Hepatic stellate cell (primary cell): Measurements from ENCODE around the gene TIPARP.

ENCODE experiments used
- DNase-seq: peaks from one replicate; pipeline ENCODE4 v3.0.0; 2011; ENCODE audit warnings: low spot score

Gene TIPARP, protein sequence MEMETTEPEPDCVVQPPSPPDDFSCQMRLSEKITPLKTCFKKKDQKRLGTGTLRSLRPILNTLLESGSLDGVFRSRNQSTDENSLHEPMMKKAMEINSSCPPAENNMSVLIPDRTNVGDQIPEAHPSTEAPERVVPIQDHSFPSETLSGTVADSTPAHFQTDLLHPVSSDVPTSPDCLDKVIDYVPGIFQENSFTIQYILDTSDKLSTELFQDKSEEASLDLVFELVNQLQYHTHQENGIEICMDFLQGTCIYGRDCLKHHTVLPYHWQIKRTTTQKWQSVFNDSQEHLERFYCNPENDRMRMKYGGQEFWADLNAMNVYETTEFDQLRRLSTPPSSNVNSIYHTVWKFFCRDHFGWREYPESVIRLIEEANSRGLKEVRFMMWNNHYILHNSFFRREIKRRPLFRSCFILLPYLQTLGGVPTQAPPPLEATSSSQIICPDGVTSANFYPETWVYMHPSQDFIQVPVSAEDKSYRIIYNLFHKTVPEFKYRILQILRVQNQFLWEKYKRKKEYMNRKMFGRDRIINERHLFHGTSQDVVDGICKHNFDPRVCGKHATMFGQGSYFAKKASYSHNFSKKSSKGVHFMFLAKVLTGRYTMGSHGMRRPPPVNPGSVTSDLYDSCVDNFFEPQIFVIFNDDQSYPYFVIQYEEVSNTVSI

DNA sequence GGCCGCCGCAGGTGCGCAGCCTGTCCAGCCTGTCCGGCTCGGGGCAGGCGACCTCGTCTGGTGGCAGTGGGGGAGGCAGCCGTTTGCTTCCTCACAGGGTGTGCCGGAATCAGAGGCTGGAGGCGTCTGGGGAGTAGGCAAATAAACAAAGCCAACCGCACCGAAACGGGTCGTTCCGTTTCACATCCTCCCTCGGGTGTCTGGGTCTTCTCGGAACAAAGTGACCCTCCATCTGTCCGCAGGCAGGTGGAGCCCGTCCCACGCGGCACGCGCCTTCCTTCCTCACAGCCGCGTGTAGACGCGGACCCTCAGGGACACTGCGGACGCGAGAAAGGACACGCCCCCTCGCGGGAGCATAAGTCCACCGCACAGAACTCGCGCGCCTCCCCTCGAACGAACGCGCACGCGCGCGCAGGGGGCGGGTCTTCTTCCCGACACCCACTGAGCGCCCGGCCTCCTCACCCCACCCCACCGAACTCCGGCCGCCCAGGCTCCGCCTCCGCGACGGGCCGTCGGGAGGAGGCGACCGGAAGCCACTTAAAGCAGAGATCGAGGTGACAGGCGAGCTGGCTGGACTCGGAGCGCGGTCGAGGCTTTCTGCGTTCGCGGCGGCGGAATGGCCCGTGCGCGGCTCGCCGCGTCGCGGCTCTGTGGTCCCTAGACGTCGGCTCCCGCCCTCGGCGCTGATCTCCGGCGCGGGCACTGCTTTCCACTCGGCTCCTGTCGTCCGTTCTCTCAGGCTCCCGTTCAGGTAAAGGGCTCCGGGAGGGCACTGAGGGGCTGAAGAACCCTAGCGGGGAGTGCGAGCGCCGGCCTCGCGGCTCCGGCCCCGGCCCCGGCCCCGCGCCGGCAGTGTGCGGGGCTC is at the start of gene TIPARP:
Gene TIPARP, plus strand, starts transcription at position 545 of the 865 bp plus-strand sequence. CDS start 3,108 bp downstream, outside the sequence.
- DNase-seq: peak; percentile 94

DNA sequence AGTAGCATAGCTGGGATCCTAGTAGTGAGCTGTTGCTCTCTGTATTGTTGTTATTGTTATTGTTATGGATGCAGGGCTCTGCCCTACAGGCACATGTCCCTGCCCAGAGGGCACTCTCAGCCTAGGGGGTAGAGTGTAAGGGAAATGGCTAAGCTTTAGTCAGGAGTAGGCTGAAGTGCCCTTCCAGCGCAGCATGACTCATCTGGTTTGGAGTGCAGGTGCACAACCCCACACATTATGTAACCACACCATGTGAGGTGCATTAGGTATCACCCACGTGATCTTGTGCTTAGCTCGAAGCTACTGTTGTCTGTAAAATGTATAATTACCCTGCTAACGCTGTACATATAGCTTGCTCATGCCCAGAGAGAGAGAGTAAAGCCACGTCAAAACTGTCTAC is 48.3 kb upstream of the TIPARP start:
- no peak for DNase-seq

GRCh38 chr3:156627946-156628569 is 46.3 kb upstream of the TIPARP start:
- no peak for DNase-seq

DNA sequence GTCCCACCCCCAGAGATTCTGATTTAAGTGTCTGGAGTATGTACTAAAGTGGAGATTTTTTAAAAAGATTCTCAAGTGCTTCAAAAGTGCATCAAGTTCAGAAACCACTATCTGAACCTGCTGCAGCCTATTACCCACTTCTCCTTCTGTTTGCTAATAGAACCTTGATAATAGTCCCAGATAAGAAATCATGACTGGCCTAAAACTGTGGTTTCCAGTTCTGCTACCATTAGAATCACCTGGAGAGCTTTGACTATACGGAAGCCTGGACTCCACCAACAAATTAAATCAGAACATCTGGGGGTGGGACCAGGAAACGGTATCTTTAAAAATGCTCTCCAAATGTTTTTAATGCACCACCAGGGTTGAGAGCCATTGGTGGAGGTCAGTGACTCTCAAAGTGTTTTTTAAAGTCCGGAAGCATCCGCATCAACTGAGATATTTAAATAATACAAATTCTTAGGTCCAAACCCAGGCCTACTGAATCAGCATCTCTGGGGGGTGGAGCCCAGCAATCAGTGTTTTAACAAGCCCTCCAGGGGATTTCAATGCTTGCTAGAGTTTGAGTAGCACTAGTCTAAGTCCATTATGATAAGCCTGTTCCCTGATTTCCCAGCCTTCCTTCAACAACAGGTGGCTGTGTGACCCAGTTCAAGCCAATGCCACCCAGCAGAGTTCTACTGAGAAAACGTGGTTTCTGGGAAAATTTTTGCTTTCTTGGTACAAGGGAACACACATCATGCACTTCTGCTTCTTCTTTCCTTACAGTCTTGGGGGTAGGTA is 45.4 kb upstream of the TIPARP start:
- DNase-seq: no peak

DNA sequence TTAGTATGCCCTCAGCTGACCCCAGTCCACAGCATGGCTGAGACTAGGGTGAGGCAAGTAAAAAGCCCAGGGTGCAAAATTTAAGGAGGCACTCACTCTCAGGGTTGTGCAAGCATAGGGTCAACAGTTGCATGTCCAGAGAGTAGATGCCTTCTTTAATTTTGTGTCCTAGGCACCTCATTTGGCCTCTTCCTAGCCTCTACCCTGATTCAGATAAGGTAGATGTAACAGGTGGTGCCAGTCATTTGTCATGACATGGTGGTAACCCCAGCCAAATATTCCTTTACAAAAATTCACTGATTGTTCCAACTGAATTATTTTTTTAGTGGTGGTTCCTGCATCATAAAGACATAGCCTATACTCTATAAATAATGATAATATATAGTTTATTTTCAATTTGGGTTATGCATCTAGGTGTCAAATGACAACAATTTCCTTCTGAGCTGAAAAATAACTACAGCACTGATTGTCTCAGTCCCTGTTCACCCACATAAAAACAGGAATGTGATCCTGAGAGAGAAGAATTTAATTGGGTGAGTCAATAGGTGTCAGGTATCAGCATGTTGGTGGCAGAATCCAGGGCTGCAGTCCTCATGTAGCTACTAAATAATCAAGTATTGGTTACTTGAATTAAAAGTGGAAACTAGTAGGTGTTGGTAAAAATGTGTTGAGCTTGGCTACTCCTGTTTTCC is 44.2 kb upstream of the TIPARP start:
- no peak for DNase-seq

DNA sequence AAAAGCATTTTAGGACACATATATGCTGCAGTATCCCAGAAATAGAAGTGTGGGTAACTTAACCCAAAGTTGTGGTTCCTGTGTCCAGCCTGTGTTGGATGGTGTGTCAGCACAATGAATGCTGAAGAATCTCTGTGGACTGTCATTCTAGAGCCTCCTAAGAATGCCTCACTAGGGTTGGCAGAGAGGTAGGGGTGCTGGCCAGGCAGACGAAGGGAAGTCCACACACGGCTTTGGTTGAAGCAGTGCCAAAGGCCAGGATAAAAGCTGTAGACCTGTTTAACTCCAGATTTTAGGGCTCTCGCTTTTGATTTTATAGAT is 43.7 kb upstream of the TIPARP start:
- DNase-seq: no peak

- no peak for DNase-seq
Observed at GRCh38 chr3:156631323-156631722, 43.1 kb upstream of the TIPARP start.

- DNase-seq: no peak
Observed at GRCh38 chr3:156632601-156633000, 41.8 kb upstream of the TIPARP start.

DNA sequence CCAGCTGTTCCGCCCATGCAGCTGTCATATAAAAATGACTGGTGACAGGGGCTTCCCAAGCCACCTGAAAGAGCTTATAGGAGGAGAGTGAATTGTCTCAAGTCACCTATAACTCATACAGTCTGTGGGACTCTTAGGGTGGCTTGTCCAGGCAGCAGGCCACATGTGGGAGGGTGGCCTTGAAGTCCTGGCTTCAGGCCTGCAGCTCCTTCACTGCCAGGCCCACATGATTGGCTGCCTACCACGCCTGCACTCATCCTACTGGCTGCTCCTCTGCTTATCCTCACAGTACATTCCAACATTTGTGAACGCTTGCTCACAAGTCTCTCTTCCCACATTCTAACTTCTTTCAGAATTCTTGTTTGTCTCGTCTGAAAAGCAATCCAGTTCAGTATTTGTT is 41.1 kb upstream of the TIPARP start:
- DNase-seq: peak; percentile 66

DNA sequence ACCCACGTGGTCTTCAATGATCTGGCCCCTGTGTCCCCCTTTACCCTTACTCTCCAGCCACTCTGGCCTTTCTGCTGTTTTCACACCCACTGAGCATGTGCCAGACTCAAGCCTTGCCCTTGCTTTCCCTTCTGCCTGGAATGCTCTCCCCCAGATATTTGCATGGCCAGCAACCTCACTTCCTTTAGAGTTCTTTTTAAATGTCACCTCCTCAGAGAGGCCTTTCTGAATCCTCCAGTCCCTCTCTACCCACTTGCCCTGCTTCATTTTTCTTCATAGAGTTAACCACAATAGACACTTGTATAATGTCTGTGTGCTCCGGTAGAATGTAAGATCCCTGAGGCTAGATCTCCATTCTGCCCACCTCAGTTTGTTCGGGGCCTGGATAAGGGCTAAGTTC is 39.4 kb upstream of the TIPARP start:
- DNase-seq: no peak

DNA sequence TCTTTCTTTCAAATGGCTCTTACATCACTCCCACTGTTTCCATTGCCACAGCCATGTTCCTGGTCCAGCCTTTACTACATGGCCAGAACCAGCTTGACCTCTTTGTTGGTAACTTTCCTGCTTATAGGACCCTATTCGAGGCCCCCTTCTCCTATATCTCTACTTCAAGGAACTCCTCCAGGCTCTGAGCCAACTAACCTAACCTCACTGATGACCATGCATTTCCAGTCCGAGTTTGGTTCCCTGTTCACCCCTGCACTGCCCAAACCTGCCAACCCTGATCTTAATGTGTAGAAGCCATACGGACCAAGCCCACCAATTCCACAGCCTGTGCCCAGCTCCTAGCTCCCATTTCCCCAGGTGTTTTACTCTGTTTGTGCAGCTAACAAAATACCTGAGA is 38.4 kb upstream of the TIPARP start:
- DNase-seq: no peak

DNA sequence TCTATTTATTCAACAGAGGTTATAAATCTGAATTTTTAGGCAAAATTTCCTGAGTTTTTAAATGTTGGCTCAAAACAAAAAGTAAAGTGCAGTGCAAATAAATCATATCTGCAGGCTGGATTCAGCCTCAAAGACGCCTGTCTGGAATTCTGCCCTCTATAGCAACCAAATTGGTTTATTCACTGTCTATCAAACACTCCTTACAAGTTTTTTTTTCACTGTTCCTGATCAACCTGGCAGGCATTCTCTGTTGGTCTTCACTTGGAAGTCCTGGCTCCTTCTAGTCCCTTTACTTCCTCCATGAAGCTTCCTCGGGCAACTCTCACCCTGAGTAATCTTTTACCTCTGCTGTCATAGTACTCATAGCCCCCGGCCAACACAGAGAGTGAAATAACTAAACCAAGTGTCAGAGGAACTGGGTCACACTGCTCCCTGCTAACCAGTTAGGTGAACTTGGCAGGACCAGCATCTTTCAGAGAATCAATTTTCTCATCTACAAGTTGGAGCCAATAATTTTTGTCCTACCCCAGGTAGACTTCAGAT is 36.8 kb upstream of the TIPARP start:
- no peak for DNase-seq

- DNase-seq: no peak
Observed at GRCh38 chr3:156638271-156638670, 36.1 kb upstream of the TIPARP start.

DNA sequence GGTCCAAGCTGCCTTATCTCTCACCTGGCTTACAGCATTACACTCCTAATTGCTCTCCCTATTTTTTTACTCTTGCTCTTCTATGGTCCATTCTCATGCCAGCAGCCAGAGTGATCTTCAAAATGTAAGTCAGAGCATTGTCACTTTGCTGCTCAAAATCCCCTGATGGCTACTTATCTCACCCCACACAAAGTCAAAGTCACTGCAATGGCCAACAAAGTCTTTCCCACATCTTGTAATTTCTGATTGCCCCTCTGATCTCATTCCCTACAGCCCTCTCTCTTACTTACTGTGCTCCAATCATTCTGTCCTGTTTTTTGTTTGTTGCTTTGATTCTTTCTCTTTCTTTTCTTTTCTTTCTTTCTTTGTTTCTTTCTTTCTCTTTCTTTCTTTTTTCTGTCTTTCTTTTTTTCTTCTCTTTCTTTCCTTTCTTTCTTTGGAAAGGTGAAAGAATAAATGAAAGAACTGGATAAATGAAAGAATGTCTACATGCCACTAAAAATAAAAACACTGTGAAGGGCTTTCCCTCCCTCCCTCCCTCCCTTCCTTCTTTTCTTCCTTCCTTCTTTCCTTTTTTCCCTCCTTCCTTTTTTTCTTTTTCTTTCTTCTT is 34.9 kb upstream of the TIPARP start:
- no peak for DNase-seq

- DNase-seq: no peak
Observed at GRCh38 chr3:156641618-156641975, 32.8 kb upstream of the TIPARP start.

- peak; percentile 26 for DNase-seq
Observed at GRCh38 chr3:156642750-156643728, 31.4 kb upstream of the TIPARP start.

- DNase-seq: peak; percentile 62
Observed at GRCh38 chr3:156643729-156644389, 30.5 kb upstream of the TIPARP start.

GRCh38 chr3:156644958-156645357 is 29.4 kb upstream of the TIPARP start:
- DNase-seq: no peak
